ENCODE data around the gene PECR. TPM values are rescaled to one million over a fixed set of nuclear protein-coding genes. Genes with fewer than 3 reads are reported as not detected.

Gene PECR
- 11.5 and 15.2 TPM in 2 replicates for total RNA-seq

DNA sequence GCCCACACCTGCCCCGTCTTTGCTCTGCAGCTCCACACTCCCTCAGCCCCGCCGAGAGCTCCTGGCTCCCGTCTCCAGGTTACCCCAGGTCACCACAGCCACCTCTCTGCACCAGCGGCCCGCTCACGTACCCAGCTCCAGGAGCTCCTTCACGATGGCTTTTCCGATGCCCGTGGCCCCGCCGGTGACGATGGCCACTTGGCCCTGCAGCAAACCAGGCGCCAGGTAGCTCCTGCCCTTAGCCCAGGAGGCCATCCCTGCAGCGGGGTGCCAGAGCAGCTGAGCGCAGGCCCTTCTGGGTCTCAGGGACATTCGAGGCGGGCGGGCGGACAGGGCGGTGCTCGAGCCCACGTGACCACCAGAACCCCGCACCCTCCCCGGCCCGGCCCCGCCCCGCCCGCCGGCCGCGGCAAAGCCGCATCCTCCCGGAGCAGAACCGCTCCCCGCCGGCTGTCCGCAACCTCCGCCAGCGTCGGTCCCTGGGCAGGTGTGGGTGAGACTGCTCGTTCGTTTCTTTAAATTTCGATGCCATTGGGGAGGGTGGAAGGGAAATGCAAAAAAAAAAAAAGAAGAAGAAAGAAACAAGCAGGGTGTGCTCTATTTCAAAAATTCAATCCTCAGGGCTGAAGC is at the start of gene PECR, which contains the start of gene TMEM169:
TSS of gene PECR (minus strand) at position 323 of the 630 bp plus-strand sequence. CDS start at position 255, 68 bp downstream.
TSS of gene TMEM169 (plus strand) at position 433 of the 630 bp plus-strand sequence. CDS start 14,045 bp downstream, outside the sequence.
- H3K27ac Mint-ChIP-seq, result peak within 1 kb of the TSS; percentile 81
- H3K4me1 Mint-ChIP-seq (ENCODE audit: low read depth), result peaks cover 46% of the 10 kb centered on the region
- peak; percentile 73 for DNase-seq (ENCODE audit: low spot score)
- H3K4me3 Mint-ChIP-seq (ENCODE audit: low read depth), result peak within 1 kb of the TSS; percentile 92
- intact Hi-C loops (cut with micrococcal nuclease), result loop anchor here (5.0 to 10.0 kb wide), 2 partner anchors 41 to 47 kb away; no protein-coding TSS in a partner anchor
- H3K9me3 Mint-ChIP-seq, result no peaks in the 10 kb centered on the region
- peaks cover 9% of the 10 kb centered on the region for H3K36me3 Mint-ChIP-seq (ENCODE audit: low read depth)
- no peaks in the 10 kb centered on the region for H3K27me3 Mint-ChIP-seq (ENCODE audit: low read depth)

DNA sequence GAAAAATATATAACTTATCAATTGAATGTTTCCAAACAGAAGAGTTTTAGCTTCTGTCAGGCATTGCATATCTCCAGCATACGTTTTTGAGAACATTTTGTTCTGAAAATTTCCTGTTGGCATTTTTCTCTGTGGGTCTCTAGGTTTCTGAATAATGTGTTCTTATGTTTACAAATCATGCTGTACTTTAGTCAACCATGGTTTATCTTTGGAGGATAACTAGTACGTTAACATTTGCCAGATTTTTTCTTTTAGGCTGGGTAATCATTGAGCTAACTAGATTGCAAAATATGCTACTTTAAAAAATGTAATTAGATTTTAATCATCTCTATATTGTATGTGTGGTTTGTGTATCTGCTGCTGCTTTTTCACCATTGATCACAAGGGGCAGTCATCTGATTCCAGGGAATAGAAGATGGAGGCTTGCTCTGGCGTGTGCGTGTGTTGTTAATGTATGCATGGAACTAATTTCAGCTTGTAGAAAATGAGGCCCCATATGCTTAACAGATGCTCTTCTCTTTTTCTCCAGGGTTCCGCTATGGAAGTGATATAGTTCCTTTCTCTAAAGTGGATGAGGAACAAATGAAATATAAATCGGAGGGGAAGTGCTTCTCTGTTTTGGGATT is 48.9 kb upstream of the PECR start:
- Mint-ChIP-seq H3K27me3 (ENCODE audit: low read depth) (no peaks in the 10 kb centered on the region), H3K36me3 (ENCODE audit: low read depth) (peaks cover 86% of the 10 kb centered on the region), H3K27ac (peak overlapping the region; percentile 31), H3K4me3 (ENCODE audit: low read depth) (no peak overlapping the region), H3K9me3 (no peaks in the 10 kb centered on the region), H3K4me1 (ENCODE audit: low read depth) (peaks cover 59% of the 10 kb centered on the region)
- no peak for DNase-seq (ENCODE audit: low spot score)
- intact Hi-C loops (cut with micrococcal nuclease), result no loop called here

DNA sequence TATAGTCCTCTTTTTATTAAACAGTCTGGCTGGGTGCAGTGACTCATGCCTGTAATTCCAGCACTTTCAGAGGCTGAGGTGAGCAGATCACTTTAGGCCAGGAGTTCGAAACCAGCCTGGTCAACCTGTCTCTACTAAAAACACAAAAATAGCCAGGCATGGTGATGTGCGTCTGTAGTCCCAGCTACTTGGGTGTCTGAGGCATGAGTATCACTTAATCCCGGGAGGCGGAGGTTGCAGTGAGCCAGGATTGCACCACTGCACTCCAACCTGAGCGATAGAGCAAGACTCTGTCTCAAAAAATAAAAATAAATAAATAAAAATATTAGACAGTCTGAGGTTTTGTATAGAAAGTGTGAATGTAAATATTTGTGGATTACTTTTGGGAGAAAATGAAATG is 45.3 kb upstream of the PECR start:
- peaks cover 47% of the 10 kb centered on the region for H3K4me1 Mint-ChIP-seq (ENCODE audit: low read depth)
- H3K36me3 Mint-ChIP-seq (ENCODE audit: low read depth), result peaks cover 86% of the 10 kb centered on the region
- intact Hi-C loops (cut with micrococcal nuclease), result no loop called here
- H3K27me3 Mint-ChIP-seq (ENCODE audit: low read depth), result no peaks in the 10 kb centered on the region
- H3K4me3 Mint-ChIP-seq (ENCODE audit: low read depth), result no peak overlapping the region
- H3K9me3 Mint-ChIP-seq, result no peaks in the 10 kb centered on the region
- H3K27ac Mint-ChIP-seq, result no peak overlapping the region
- DNase-seq (ENCODE audit: low spot score), result no peak

DNA sequence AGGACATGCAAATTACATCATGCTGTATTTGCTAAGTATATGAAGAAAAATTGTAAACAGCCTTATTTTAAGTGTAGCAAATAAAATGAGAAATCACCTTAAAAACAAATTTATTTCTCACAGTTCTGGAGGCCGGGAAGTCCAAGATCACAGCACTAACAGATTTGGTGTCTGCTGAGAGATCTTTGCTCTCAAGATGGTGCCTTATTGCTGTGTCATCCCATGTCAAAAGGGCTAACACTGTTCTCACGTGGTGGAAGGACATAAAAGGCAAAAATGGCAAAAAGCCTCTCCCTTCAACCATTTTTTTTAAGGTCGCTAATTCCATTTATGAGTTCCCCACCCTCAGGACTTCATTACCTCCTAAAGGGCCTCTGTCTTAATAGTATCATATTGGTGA is 39.6 kb upstream of the PECR start:
- no peaks in the 10 kb centered on the region for H3K27me3 Mint-ChIP-seq (ENCODE audit: low read depth)
- H3K4me1 Mint-ChIP-seq (ENCODE audit: low read depth), result peaks cover 53% of the 10 kb centered on the region
- DNase-seq (ENCODE audit: low spot score), result no peak
- H3K27ac Mint-ChIP-seq, result peak overlapping the region; percentile 97
- H3K36me3 Mint-ChIP-seq (ENCODE audit: low read depth), result peaks cover 96% of the 10 kb centered on the region
- H3K9me3 Mint-ChIP-seq, result no peaks in the 10 kb centered on the region
- intact Hi-C loops (cut with micrococcal nuclease), result loop anchor here (5.0 kb wide), 3 partner anchors 39 to 231 kb away; partner anchors contain the start of genes PECR and TMEM169
- H3K4me3 Mint-ChIP-seq (ENCODE audit: low read depth), result peak overlapping the region; percentile 34

DNA sequence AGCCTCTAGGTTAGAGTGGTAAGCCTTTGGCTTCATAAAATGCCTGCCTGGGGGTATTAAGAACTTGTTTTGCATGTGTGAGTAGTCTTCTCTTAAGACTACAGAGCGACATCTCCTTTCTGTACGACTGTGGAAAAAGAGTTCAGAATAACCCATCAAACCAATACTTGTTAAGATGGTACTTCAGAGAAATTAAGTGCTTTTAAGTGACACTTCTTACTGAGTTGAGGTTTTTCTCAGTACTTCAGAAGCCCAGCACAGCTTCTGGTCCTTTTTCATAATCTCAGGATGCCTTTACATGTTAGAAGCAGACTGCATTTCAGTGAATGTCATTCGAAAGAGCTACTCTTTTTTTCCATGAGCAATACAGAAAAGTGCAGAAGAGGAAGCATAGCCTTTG is 38.4 kb upstream of the PECR start:
- Mint-ChIP-seq H3K4me3 (ENCODE audit: low read depth) (peak overlapping the region; percentile 55), H3K36me3 (ENCODE audit: low read depth) (peaks cover 94% of the 10 kb centered on the region), H3K27me3 (ENCODE audit: low read depth) (no peaks in the 10 kb centered on the region), H3K4me1 (ENCODE audit: low read depth) (peaks cover 55% of the 10 kb centered on the region), H3K27ac (peak overlapping the region; percentile 97), H3K9me3 (no peaks in the 10 kb centered on the region)
- intact Hi-C loops (cut with micrococcal nuclease), result loop anchor here (1.0 to 5.0 kb wide), 4 partner anchors 12 to 232 kb away; partner anchors contain the start of genes PECR and TMEM169
- DNase-seq (ENCODE audit: low spot score), result no peak

DNA sequence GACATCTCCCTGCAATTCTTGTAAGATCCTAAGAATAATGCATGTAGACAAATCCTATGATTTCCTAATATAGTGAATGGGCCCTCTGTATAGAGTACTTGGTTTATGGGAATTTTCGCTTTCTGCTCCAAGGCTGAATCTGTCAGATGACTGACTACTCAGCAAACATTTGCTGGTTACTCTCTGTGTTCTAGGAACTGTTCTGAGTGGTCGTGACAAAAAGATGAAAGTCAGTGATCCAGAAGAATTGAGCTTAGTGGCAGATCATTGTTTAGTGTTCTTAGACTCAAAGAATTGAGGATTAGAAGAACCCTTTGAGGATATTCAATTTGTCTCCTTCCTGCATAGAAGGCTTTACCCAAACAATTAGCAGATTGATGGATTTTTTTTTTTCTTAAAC is 37.5 kb upstream of the PECR start:
- H3K4me3 Mint-ChIP-seq (ENCODE audit: low read depth), result peak overlapping the region; percentile 31
- intact Hi-C loops (cut with micrococcal nuclease), result no loop called here
- DNase-seq (ENCODE audit: low spot score), result no peak
- no peaks in the 10 kb centered on the region for H3K9me3 Mint-ChIP-seq
- H3K27ac Mint-ChIP-seq, result peak overlapping the region; percentile 97
- H3K27me3 Mint-ChIP-seq (ENCODE audit: low read depth), result no peaks in the 10 kb centered on the region
- peaks cover 94% of the 10 kb centered on the region for H3K36me3 Mint-ChIP-seq (ENCODE audit: low read depth)
- H3K4me1 Mint-ChIP-seq (ENCODE audit: low read depth), result peaks cover 57% of the 10 kb centered on the region

DNA sequence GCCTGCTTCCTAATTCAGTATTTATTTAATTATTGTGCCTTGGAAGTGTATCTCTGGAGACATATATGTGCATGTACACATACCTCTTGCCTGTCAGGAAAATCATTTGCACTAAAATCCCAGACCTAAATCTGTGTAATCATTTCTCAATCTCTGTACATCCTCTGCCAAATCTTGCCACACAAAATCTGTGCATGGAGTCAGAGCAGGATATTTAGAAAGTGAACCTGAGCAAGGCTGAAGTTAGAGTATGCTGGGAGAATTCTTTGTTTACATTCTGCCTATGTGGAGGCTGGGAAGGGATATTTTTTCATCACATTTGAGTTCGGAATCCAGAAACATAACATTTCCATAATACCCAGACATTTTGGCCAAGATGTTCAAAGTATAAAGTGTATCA is 36.9 kb upstream of the PECR start:
- no peak for DNase-seq (ENCODE audit: low spot score)
- no peak overlapping the region for H3K4me3 Mint-ChIP-seq (ENCODE audit: low read depth)
- H3K36me3 Mint-ChIP-seq (ENCODE audit: low read depth), result peaks cover 95% of the 10 kb centered on the region
- intact Hi-C loops (cut with micrococcal nuclease), result no loop called here
- peak overlapping the region; percentile 63 for H3K27ac Mint-ChIP-seq
- no peaks in the 10 kb centered on the region for H3K9me3 Mint-ChIP-seq
- H3K27me3 Mint-ChIP-seq (ENCODE audit: low read depth), result no peaks in the 10 kb centered on the region
- peaks cover 63% of the 10 kb centered on the region for H3K4me1 Mint-ChIP-seq (ENCODE audit: low read depth)

DNA sequence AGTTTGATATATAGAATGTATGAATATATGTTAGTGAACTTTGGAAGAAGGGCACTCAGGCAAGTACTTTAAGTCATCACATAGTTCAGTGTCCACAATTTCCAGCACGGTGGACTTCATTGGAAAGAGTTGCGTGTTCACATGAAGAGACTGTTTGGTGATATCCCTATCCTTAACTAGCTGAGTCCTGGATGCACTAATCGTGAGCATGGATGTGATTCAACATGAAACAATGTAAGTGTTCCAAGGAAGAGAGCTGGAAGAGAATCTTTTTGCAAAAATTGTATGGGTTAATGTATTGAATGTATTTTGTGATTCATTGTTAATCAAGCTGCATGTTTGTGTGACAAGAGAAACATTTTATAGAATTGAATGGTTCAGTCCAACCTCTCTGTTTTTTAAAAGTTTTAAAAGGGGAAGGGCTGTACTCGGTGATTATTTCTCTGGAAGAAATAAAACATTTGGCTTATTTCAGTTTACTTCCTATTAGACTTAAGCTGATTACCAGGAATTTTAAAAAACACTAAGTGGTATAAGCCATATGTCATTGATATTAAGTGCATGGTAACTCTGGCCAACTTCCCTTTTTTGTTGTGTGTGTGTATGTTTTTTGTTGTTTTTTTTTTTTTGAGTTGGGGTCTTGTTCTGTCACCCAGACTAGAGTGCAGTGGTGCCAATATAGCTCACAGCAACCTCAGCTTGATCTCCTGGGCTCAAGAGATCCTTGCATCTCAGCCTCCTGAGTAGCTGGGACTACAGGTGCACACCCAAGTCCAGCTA is 36.1 kb upstream of the PECR start:
- Mint-ChIP-seq H3K9me3 (no peaks in the 10 kb centered on the region), H3K4me1 (ENCODE audit: low read depth) (peaks cover 69% of the 10 kb centered on the region), H3K36me3 (ENCODE audit: low read depth) (peaks cover 96% of the 10 kb centered on the region), H3K27me3 (ENCODE audit: low read depth) (no peaks in the 10 kb centered on the region), H3K27ac (peak overlapping the region; percentile 63), H3K4me3 (ENCODE audit: low read depth) (no peak overlapping the region)
- intact Hi-C loops (cut with micrococcal nuclease), result no loop called here
- no peak for DNase-seq (ENCODE audit: low spot score)

DNA sequence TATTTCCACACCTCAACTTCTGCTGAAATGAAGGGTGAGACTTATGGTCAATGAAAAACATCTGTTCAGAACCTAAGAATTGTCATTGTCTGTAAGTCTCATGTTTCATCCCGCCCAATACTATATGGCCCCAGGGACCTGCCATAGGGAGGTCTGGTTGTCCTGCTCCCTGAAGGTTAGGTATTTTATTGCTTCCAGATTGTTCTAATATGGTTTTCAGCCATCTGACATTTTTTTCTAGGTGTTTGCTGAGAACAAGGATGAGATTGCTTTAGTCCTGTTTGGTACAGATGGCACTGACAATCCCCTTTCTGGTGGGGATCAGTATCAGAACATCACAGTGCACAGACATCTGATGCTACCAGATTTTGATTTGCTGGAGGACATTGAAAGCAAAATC is 34.8 kb upstream of the PECR start:
- Mint-ChIP-seq H3K4me3 (ENCODE audit: low read depth) (peak overlapping the region; percentile 54), H3K9me3 (no peaks in the 10 kb centered on the region), H3K27me3 (ENCODE audit: low read depth) (no peaks in the 10 kb centered on the region), H3K36me3 (ENCODE audit: low read depth) (peaks cover 96% of the 10 kb centered on the region), H3K4me1 (ENCODE audit: low read depth) (peaks cover 73% of the 10 kb centered on the region), H3K27ac (peak overlapping the region; percentile 66)
- no peak for DNase-seq (ENCODE audit: low spot score)
- intact Hi-C loops (cut with micrococcal nuclease), result no loop called here

DNA sequence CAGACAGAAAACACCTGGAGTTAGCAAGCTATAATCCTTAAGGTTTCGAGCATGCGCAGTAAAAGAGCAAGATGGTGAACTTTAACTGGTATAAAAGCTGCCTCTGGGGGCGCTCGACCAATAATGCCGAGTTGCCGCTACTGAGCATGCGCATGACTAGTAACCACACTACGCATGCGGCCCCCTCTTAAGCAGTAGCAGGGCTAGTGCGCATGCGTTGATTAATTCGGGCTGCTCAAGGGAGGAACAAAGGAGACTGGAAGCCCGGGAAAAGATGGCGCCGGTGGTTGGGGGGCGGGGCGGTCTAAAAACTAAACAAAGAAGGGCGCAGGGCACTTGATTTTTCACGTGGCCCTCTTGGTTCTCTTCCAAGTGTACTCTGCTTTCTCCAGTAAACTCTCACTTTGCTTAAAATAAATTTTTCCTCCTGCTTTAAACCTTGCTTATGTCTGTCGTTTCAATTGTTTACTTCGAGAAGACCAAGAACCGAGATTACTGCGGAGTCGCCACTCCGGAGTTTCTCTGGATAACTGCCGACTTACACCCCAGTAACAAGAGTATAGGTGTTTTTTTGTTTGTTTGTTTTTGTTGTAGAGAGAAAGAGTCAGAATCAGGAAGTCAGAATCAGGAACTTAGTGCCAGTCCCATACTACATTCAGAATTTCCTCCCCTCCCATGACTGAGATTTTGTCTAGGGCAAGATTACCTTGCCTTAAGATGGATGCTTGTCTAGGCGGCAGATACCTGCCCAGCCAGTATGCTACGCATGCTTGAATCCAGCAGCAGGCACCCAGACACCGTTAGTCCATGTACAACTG is 33.3 kb upstream of the PECR start:
- H3K4me3 Mint-ChIP-seq (ENCODE audit: low read depth), result peak overlapping the region; percentile 86
- peaks cover 96% of the 10 kb centered on the region for H3K36me3 Mint-ChIP-seq (ENCODE audit: low read depth)
- H3K9me3 Mint-ChIP-seq, result no peaks in the 10 kb centered on the region
- no peaks in the 10 kb centered on the region for H3K27me3 Mint-ChIP-seq (ENCODE audit: low read depth)
- intact Hi-C loops (cut with micrococcal nuclease), result loop anchor here (5.0 kb wide), 1 partner anchor 1107 kb away; no protein-coding TSS in a partner anchor
- peaks cover 77% of the 10 kb centered on the region for H3K4me1 Mint-ChIP-seq (ENCODE audit: low read depth)
- peak overlapping the region; percentile 77 for H3K27ac Mint-ChIP-seq
- peak; percentile 94 for DNase-seq (ENCODE audit: low spot score)

DNA sequence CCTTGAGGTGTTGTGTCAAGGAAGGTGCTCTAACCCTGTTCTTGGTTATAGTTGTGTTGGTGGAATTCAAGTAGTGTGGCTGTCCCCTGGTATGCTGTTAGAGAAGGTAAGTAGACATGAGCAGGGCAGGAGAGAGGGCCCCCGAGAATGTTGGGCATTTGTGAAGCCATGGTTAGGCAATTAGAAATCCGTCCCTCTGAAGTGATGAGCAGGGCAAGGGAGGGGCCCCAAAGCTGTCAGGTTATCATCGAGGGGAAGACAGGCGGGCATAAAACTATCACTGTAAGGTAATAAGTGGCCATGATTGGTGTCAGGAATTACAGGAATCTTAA is 32.7 kb upstream of the PECR start:
- H3K4me1 Mint-ChIP-seq (ENCODE audit: low read depth), result peaks cover 74% of the 10 kb centered on the region
- H3K27me3 Mint-ChIP-seq (ENCODE audit: low read depth), result no peaks in the 10 kb centered on the region
- H3K36me3 Mint-ChIP-seq (ENCODE audit: low read depth), result peaks cover 92% of the 10 kb centered on the region
- peak overlapping the region; percentile 77 for H3K27ac Mint-ChIP-seq
- intact Hi-C loops (cut with micrococcal nuclease), result loop anchor here (5.0 kb wide), 1 partner anchor 1108 kb away; no protein-coding TSS in a partner anchor
- no peaks in the 10 kb centered on the region for H3K9me3 Mint-ChIP-seq
- DNase-seq (ENCODE audit: low spot score), result no peak
- H3K4me3 Mint-ChIP-seq (ENCODE audit: low read depth), result peak overlapping the region; percentile 2

DNA sequence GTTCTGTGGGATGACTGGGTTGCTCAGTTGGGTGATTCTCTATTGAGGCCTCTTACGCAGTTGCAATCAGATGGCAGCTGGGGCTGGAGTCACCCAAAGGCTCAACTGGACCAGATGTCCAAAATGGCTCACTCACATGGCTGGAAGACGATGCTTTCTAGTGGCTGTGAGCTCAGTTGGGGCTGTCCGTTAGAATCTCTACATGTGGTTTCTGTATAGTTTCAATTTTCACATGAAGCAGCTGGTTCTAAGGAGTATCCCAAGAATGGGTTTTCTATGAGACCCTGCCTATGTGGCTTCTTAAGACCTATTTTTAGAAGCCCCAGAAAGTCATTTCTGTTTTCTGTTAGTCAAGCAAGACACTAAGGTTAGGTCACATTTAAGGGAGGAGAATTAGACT is 32.0 kb upstream of the PECR start:
- no peaks in the 10 kb centered on the region for H3K9me3 Mint-ChIP-seq
- H3K27ac Mint-ChIP-seq, result peak overlapping the region; percentile 82
- no peak overlapping the region for H3K4me3 Mint-ChIP-seq (ENCODE audit: low read depth)
- peaks cover 86% of the 10 kb centered on the region for H3K36me3 Mint-ChIP-seq (ENCODE audit: low read depth)
- intact Hi-C loops (cut with micrococcal nuclease), result loop anchor here (2.0 to 5.0 kb wide), 2 partner anchors 25 to 1109 kb away; no protein-coding TSS in a partner anchor
- H3K27me3 Mint-ChIP-seq (ENCODE audit: low read depth), result no peaks in the 10 kb centered on the region
- H3K4me1 Mint-ChIP-seq (ENCODE audit: low read depth), result peaks cover 73% of the 10 kb centered on the region
- no peak for DNase-seq (ENCODE audit: low spot score)
